HEK293 (cell line): ENCODE data around the gene ARL3.

ENCODE experiments used
- CTCF ChIP-seq: fragments of 450-650 bp; formaldehyde crosslinking; IDR thresholded peaks from 2 replicates; pipeline ENCODE4 v1.5.1; 2016; ENCODE audit warnings: missing biosample characterization, missing genetic modification characterization
- HOXA7 ChIP-seq: sonication (generic); formaldehyde crosslinking; IDR thresholded peaks from 2 replicates; pipeline ENCODE4 v1.8.1; 2022; ENCODE audit warnings: missing genetic modification reagents, borderline replicate concordance
- KLF1 ChIP-seq: fragments of 450-650 bp; formaldehyde crosslinking; IDR thresholded peaks from 2 replicates; pipeline ENCODE4 v1.5.1; 2016; ENCODE audit warnings: missing biosample characterization, missing genetic modification characterization
- MZF1 ChIP-seq: fragments of 450-650 bp; formaldehyde crosslinking; IDR thresholded peaks from 2 replicates; pipeline ENCODE4 v1.5.1; 2017; ENCODE audit warnings: missing biosample characterization, missing genetic modification characterization, borderline replicate concordance
- ZFP69B ChIP-seq: fragments of 450-650 bp; formaldehyde crosslinking; IDR thresholded peaks from 2 replicates; pipeline ENCODE4 v1.5.1; 2016; ENCODE audit warnings: missing biosample characterization, missing genetic modification characterization
- ZNF202 ChIP-seq: fragments of 450-650 bp; formaldehyde crosslinking; IDR thresholded peaks from 2 replicates; pipeline ENCODE4 v1.5.1; 2016; ENCODE audit warnings: missing biosample characterization, missing genetic modification characterization, borderline replicate concordance
- ZNF274 ChIP-seq, 2 experiments: fragments of 200-500 bp in 1 of 2; fragments of 450-650 bp in 1 of 2; sonication (Bioruptor generic) in 1 of 2; formaldehyde crosslinking in 1 of 2; IDR thresholded peaks; 2 replicates each; pipeline versions ENCODE4 v1.5.1 to v1.6.1; 2014 to 2016; ENCODE audit warnings: borderline replicate concordance in 1 of 2, inconsistent platforms in 1 of 2, low read length in 1 of 2, missing biosample characterization in 1 of 2, missing genetic modification characterization in 1 of 2
- ZNF404 ChIP-seq: fragments of 450-650 bp; formaldehyde crosslinking; IDR thresholded peaks from 2 replicates; pipeline ENCODE4 v1.5.1; 2017; ENCODE audit warnings: missing biosample characterization, missing genetic modification characterization
- ZNF837 ChIP-seq: fragments of 450-650 bp; formaldehyde crosslinking; IDR thresholded peaks from 2 replicates; pipeline ENCODE4 v1.5.1; 2016; ENCODE audit warnings: missing biosample characterization, missing genetic modification characterization
- TF ChIP-seq, protein P1 (sequence below): fragments of 450-650 bp; IDR thresholded peaks from 2 replicates; pipeline ENCODE4 v1.5.1; 2018; ENCODE audit warnings: missing biosample characterization, missing genetic modification characterization

GRCh38 chr10:102745157-102745556 is 31.0 kb upstream of the ARL3 start:
- TF ChIP-seq CTCF (no peak), KLF1 (tag by site-specific recombination) (no peak), ZNF837 (tag by site-specific recombination) (no peak), ZNF274 (IDR thresholded peaks at IDR 0.05; ENCODE audit: low read length) (no peak), ZNF274 (tag by site-specific recombination; IDR thresholded peaks at IDR 0.05; ENCODE audit: borderline replicate concordance) (no peak), MZF1 (tag by site-specific recombination) (no peak), ZNF404 (tag by site-specific recombination) (no peak), HOXA7 (CRISPR knock-in tag) (no peak), ZFP69B (tag by site-specific recombination) (no peak), ZNF202 (tag by site-specific recombination) (no peak)
- TF ChIP-seq, protein P1, sequence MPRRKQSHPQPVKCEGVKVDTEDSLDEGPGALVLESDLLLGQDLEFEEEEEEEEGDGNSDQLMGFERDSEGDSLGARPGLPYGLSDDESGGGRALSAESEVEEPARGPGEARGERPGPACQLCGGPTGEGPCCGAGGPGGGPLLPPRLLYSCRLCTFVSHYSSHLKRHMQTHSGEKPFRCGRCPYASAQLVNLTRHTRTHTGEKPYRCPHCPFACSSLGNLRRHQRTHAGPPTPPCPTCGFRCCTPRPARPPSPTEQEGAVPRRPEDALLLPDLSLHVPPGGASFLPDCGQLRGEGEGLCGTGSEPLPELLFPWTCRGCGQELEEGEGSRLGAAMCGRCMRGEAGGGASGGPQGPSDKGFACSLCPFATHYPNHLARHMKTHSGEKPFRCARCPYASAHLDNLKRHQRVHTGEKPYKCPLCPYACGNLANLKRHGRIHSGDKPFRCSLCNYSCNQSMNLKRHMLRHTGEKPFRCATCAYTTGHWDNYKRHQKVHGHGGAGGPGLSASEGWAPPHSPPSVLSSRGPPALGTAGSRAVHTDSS (tag by site-specific recombination): no peak
